Mononuclear cell (primary cell): ENCODE data around the gene ZNF587. TPM values are rescaled to one million over a fixed set of nuclear protein-coding genes. Genes with fewer than 3 reads are reported as not detected.
"Not testable (repeated sequence)": the region's sequence is repeated elsewhere in the genome, so short reads cannot be mapped to it uniquely, and the experiment has no call there.

ENCODE experiments used
- H3K27me3 ChIP-seq: 2 replicates; pipeline ENCODE4 v1.6.0; 2011; ENCODE audit warnings: low read length, control low read depth; ENCODE audit not compliant: insufficient read depth
- H3K4me1 ChIP-seq: 2 replicates; pipeline ENCODE4 v1.5.1; 2011; ENCODE audit warnings: mild to moderate bottlenecking, low read length, control low read depth; ENCODE audit not compliant: insufficient read depth
- H3K4me3 ChIP-seq: 2 replicates; pipeline ENCODE4 v1.5.1; 2011; ENCODE audit warnings: mild to moderate bottlenecking, low read length, moderate library complexity
- H3K9me3 ChIP-seq: 2 replicates; pipeline ENCODE4 v1.5.1; 2011; ENCODE audit warnings: low read depth, mild to moderate bottlenecking, control low read depth, low read length
- total RNA-seq: library from RNA; depleted of rRNA; stranded (reverse); fragments of >200 nt; gene quantifications from one replicate; pipeline ENCODE4 v1.2.3, GENCODE V29; 2012

Gene ZNF587
- total RNA-seq, result 34.0 TPM

DNA sequence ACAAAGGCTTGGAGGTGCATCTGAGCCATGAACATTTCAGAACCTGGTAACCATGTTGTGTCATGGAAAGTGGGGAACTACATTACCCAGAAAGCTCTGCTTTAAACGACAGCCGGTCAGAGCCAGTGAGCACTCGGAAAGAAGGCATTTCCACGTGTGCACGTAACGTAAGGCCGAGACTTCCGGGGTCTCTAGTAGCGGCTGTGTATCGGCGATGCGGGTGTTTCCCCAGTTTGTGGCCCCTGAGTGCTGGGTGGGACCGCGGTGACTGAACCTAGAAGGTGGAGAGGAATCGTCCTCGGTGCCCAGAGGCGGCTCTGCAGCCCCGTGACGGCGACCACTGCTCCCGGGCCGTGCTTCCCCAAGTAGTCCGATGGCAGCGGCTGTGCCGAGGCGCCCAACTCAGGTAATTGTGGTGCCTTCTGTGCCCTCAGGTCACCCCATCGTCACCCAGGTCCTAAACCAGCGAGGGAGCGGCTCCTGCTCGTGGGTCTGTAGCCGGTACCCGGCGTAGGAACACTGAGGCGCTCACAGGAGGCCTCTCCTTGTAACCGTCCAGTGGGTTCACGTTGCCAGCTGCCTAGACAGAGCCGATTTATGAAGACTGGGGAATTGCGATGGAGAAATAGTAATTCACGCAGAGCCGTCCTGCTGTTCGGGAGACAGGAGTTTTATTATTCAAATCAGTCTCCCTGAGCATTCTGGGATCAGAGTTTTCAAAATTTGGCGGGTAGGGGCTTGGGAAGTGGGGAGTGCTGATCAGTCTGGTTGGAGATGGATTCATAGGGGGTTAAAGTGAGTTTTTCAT is at the start of gene ZNF587:
Gene ZNF587 (plus strand): TSS at position 194 of the 808 bp plus-strand sequence. CDS start 180 bp downstream, at position 374.
- not testable (repeated sequence) for H3K27me3 ChIP-seq, H3K9me3 ChIP-seq
- Histone ChIP-seq H3K4me3 (peak within 1 kb of the TSS; percentile 81), H3K4me1 (peaks cover 14% of the 10 kb centered on the region)

- Histone ChIP-seq H3K4me3 (no peak overlapping the region), H3K27me3 (no peaks in the 10 kb centered on the region), H3K9me3 (no peaks in the 10 kb centered on the region), H3K4me1 (peaks cover 28% of the 10 kb centered on the region)
Observed at GRCh38 chr19:57800696-57801095, 49.0 kb upstream of the ZNF587 start.

DNA sequence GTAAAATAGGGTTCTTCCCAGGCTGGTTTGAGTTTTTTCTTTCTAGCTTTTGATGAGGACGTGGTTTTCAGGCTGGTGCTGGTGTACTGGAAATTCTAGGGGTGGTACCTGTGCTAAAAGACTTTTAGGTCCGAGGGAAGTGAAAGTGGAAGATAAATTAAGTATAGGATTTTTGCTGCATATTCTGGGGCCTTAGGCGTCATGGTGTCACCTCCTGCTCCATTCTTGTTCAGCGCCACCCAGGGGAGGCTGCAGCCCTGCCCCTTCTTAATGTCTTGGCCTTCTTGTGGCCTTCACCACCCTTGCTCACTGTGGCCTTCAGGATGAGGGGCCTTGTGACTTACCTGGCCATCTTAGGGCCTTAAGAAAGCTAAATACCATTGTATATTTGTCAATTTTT is 47.4 kb upstream of the ZNF587 start:
- Histone ChIP-seq H3K4me1 (peaks cover 28% of the 10 kb centered on the region), H3K9me3 (no peaks in the 10 kb centered on the region), H3K4me3 (no peak overlapping the region), H3K27me3 (no peaks in the 10 kb centered on the region)

DNA sequence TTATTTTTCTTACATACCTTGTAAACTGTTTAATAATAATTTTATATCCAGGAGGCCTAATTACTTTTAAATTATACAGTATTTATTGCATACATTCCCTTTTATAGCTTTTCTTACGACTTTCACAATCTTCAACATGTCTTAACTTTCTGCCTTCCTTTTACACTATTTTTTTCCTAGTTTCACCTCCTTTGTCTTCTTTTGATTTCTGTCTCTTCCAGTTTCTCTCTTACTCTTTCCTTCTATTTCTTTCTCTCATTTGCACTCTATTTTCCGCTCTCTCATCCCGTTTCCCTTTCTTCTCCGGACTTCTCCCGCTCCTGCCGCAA is 46.4 kb upstream of the ZNF587 start:
- H3K27me3 ChIP-seq, result no peaks in the 10 kb centered on the region
- peak overlapping the region; percentile 27 for H3K4me3 ChIP-seq
- H3K4me1 ChIP-seq, result peaks cover 24% of the 10 kb centered on the region
- H3K9me3 ChIP-seq, result no peaks in the 10 kb centered on the region

DNA sequence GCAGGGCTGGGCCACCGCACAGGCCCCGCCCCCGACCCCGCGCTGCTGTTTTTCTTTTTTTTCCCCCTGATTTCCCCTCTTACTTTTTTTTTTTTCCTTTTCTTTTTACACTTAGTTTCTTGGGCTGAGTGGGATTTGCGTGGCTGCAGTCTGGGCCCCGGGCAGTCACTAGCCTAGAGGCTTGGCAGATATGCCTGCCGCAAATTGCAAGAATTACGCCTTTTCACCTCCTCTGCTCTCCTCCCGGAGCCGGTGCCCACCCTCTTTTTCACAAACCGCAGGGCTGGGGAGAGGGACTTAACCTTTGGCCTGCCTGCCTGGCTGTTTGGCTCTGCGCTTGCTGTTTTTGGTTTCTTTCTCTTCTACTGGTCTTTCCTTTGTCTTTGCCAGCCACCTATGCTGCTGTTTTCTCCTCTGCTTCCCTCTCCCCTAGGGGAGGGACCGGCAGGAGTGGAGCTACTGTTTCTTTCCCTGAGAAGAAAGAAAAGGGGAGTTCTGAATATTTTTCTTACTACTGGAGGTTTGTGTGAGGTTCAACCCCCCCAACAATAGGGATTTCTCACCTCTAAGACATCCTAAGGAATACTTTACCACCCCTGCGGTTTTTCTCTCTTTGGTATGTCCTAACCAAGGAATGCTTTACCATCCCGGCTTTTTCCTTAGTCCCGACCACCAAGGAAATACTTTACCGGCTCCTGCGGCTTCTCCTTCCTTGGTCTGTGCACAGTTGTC is 45.9 kb upstream of the ZNF587 start:
- Histone ChIP-seq H3K9me3 (no peaks in the 10 kb centered on the region), H3K4me1 (peaks cover 21% of the 10 kb centered on the region), H3K27me3 (no peaks in the 10 kb centered on the region), H3K4me3 (peak overlapping the region; percentile 27)

GRCh38 chr19:57807541-57807940 is 42.1 kb upstream of the ZNF587 start:
- Histone ChIP-seq H3K27me3 (no peaks in the 10 kb centered on the region), H3K4me3 (no peak overlapping the region), H3K4me1 (peaks cover 21% of the 10 kb centered on the region), H3K9me3 (no peaks in the 10 kb centered on the region)

DNA sequence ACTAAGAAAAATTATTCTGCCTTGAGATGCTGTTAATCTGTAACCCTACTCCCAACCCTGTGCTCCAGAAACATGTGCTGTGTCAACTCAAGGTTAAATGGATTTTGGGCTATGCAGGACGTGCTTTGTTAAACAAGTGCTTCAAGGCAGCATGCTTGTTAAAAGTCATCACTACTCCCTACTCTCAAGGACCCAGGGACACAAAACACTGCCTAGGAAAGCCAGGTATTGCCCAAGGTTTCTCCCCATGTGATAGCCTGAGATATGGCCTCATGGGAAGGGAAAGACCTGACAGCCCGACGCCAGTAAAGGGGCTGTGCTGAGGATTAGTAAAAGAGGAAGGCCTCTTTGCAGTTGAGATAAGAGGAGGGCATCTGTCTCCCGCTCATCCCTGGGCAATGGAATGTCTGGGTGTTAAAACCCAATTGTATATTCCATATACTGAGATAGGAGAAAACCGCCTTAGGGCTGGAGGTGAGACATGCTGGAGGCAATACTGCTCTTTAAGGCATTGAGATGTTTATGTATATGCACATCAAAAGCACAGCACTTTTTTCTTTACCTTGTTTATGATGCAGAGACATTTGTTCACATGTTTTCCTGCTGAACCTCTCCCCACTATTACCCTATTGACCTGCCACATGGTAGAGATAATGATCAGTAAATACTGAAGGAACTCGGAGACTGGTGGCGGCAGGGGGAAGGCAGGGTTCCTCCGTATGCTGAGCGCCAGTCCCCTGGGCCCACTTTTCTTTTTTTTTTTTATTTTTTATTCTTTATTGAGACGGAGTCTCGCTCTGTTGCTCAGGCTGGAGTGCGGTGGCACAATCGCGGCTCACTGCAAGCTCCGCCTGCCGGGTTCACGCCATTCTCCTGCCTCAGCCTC is 39.0 kb upstream of the ZNF587 start:
- H3K9me3 ChIP-seq, H3K4me3 ChIP-seq, H3K27me3 ChIP-seq: not testable (repeated sequence)
- peaks cover 33% of the 10 kb centered on the region for H3K4me1 ChIP-seq

DNA sequence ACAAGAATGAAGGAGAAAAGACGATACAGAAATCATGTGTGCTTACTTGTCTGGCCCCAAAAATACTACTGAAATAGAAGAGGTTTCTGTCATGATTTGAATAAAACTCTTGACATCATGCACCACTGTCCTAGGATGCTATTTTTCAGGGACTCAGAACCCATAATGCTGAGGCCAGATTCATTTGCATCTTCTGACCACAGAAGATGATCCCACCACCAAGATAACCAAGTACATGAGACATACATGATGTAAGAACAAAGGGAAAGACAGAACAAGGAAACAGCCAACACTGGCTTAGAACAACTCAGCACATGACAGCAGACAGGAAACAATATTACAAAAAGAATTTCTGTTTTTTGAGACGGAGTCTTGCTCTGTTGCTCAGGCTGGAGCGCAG is 37.4 kb upstream of the ZNF587 start:
- Histone ChIP-seq H3K27me3 (no peaks in the 10 kb centered on the region), H3K4me3 (no peak overlapping the region), H3K9me3 (no peaks in the 10 kb centered on the region), H3K4me1 (peaks cover 33% of the 10 kb centered on the region)

DNA sequence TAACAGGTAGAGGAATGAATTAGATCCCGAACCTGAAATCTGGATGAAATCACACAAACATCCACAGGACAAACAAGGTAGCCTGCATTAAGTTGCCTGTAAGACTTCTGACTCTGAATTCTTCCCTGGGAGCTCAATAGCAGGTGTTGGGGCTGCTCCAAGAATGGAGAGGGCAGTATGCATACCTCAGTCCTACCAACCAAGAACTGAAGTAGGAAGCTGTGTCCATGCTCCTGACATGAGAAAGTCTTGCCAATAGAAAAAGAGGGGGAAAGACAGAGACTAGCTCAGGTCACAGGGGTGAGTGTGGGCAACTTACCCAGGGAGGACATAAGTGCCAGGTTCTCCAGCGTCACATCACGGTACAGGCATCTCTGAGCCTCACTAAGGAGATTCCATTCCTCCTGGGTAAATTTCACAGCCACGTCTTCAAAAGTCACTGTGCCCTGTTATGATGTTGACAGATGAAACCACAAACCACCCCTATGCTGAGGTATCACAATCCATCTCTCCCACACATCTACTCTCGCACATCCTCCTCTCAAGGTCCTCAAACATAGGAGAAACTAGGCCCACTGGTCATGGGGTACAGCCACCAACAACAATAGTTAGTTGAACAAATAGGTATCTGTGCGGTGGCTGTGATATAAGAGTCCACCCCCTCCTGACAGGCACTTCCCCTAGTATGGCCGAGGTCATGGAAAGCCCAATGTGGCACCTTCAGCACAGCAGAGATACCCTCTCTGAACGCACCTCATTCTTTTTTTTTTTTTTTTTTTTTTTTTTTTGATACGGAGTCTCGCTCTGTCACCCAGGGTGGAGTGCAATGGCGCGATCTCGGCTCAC is 36.5 kb upstream of the ZNF587 start:
- not testable (repeated sequence) for H3K4me3 ChIP-seq

DNA sequence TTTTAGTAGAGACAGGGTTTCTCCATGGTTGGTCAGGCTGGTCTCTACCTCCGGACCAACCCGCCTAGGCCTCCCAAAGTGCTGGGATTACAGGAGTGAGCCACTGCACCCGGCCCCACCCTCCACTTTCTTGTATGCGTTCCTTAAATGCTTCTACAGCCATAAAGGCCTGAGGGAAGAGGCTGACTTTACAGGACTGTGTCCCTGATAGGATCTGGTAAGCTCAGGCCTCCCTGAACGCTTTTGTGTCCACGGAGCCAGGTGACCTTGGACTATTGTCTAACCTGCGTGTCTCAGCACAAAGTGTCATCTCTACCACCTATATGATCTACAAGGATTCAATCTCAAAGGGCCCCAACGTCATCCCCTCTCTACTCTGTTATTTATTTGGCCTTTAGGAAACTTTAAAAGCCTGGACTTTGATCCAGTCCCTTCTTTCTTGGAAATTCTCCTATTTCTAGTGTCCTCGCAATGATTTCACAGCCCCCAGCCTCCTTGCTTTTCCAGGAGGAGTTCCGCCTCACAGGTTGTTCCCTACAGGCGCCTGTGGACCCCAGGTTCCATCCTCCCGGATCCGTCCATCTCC is 35.6 kb upstream of the ZNF587 start:
- peak overlapping the region; percentile 59 for H3K4me3 ChIP-seq
- peaks cover 39% of the 10 kb centered on the region for H3K4me1 ChIP-seq
- H3K27me3 ChIP-seq, result no peaks in the 10 kb centered on the region
- no peaks in the 10 kb centered on the region for H3K9me3 ChIP-seq

More for the DNA sequence above, 36.5 kb upstream of the ZNF587 start:
- peaks cover 33% of the 10 kb centered on the region for H3K4me1 ChIP-seq
- not testable (repeated sequence) for H3K27me3 ChIP-seq, H3K9me3 ChIP-seq

DNA sequence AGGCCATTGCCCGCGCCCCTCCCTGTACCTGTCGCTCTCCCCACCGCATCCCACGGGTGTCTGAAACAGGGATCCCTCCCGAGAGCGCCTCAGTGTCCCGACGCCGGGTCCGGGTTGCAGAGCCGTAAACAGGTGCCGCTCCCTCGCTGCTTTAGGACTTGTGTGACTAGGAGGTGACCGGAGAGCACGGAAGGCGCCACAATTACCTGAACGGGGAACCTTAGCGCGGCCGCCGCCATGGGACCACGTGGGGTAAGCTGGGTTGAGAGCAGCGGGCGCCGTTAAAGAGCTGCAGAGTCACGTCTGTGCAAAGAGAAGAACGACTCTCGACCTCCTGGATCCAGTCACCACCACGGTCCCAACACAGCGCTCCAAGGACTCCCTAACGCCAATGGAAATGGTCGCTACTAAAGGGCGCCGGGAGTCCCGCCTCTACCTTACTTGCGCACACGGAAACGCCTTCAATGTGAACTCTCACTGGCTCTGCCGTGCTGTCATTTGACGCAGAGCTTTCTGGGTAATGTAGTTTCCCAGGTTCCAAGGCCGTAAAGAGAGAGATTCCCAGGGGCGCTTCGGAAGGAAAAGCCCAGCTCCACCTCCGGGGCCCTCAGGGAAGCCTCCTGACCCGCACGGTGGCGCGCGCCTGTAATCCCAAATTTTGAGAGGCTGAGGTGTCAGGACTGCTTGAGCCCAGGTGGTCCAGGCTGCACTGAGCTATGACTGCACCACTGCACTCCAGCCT is 35.0 kb upstream of the ZNF587 start, which contains the start of gene ZNF552:
Gene ZNF552 (minus strand): TSS at position 409 of the 742 bp plus-strand sequence. CDS start 170 bp downstream, at position 239.
- H3K9me3 ChIP-seq, result no peaks in the 10 kb centered on the region
- H3K4me3 ChIP-seq, result peak within 1 kb of the TSS; percentile 59
- H3K27me3 ChIP-seq, result no peaks in the 10 kb centered on the region
- H3K4me1 ChIP-seq, result peaks cover 39% of the 10 kb centered on the region

DNA sequence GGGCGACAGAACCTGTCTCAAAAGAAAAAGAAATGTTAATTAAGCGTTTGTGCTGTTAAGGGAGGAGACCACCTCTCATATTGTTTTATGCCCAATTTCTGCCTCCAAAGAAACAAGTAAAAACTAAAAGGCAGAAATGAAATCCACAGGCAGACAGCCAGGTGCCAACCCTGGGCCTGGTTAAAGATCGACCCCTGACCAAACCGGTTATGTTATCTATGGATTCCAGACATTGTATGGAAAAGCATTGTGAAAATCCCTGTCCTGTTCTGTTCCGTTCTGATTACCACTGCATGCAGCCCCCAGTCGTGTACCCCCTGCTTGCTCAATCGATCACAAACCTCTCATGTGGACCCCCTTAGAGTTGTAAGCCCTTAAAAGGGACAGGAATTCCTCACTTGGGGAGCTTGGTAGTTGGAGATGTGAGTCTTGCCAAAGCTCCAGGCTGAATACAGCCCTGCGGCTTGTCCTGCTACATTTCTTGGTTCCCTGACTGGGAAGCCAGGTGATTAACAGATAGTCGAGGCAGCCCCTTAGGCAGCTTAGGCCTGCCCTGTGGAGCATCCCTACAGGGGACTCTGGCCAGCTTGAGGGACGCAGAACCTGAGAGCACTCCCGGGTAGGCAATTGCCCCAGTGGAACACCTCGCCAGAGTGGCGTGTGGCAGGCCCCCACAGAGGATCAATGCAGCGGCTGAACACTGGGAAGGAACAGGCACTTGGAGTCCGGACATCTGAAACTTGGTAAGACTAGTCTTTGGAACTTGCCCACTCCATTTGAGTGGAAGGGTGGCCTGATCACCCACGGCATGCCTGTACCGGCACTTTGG is 34.2 kb upstream of the ZNF587 start:
- Histone ChIP-seq H3K4me3 (peak overlapping the region; percentile 59), H3K9me3 (no peaks in the 10 kb centered on the region), H3K27me3 (no peaks in the 10 kb centered on the region), H3K4me1 (peaks cover 44% of the 10 kb centered on the region)

GRCh38 chr19:57816652-57817051 is 33.0 kb upstream of the ZNF587 start:
- Histone ChIP-seq H3K27me3 (no peaks in the 10 kb centered on the region), H3K4me1 (peaks cover 50% of the 10 kb centered on the region), H3K9me3 (no peaks in the 10 kb centered on the region), H3K4me3 (no peak overlapping the region)
